ENCODE results near the gene IL24.
"Not testable (repeated sequence)": the region's sequence is repeated elsewhere in the genome, so short reads cannot be mapped to it uniquely, and the experiment has no call there.

IL24 gene

DNA sequence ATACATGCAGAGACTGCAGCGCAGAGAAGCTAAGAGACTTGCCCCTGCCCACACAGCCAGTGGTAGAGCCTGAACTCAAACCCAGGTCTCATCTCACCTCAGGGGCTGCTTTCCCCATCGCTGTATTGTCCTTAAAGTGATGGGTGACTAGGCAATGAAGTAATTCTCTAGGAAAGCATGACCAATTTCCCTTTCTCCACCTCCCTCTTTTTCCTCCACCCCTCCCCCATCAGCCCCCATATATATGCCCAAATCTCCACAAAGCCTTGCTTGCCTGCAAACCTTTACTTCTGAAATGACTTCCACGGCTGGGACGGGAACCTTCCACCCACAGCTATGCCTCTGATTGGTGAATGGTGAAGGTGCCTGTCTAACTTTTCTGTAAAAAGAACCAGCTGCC lies at the start of gene IL24:
TSS of gene IL24 (plus strand) at position 269 of the 400 bp plus-strand sequence. CDS start 390 bp downstream, outside the sequence.
- peak; percentile 50 to 57 for DNase-seq (ENCODE audit: low read depth in 2 of 2)

DNA sequence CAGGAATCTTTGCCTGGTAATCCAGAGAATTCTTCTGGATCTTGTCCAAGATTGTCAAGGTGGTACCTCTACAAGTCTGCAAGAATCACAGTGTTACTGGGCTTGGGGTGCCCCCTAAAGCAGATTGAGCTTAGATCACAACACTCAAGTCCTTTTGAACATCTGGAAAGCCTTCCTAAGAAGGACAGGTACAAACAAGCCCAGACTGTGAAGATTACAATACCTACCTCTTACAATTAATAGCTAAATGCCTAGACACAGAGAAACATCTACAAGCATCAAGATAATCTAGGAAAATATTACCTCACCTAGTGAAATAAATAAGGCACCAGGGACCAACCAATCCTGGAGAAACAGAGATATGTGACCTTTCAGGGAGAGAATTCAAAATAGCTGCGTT lies 49.3 kb upstream of the IL24 start:
- DNase-seq (ENCODE audit: low read depth in 2 of 2) = no peak

- no peak for DNase-seq (ENCODE audit: low read depth in 2 of 2)
Observed at GRCh38 chr1:206850401-206850800, 46.8 kb upstream of the IL24 start.

GRCh38 chr1:206851341-206852010 lies 45.8 kb upstream of the IL24 start:
- DNase-seq (ENCODE audit: low read depth in 2 of 2) = no peak

DNA sequence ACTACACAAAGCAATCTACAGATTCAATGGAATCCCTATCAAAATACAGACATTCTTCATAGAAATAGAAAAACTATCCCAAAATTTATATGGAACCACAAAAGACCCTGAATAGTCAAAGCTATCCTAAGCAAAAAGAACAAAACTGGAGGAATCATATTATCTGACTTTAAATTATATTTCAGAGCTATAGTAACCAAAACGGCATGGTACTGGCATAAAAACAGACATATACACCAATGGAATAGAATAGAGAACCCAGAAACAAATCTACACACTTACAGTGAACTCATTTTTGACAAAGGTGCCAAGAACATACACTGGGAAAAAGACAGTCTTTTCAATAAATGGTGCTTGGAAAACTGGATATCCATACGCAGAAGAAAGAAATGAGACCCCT lies 44.6 kb upstream of the IL24 start:
- DNase-seq (ENCODE audit: low read depth in 2 of 2) = not testable (repeated sequence)

GRCh38 chr1:206853696-206854095 lies 43.5 kb upstream of the IL24 start:
- not testable (repeated sequence) for DNase-seq (ENCODE audit: low read depth in 2 of 2)

GRCh38 chr1:206854401-206855129 lies 42.7 kb upstream of the IL24 start:
- DNase-seq (ENCODE audit: low read depth in 2 of 2) = no peak

DNA sequence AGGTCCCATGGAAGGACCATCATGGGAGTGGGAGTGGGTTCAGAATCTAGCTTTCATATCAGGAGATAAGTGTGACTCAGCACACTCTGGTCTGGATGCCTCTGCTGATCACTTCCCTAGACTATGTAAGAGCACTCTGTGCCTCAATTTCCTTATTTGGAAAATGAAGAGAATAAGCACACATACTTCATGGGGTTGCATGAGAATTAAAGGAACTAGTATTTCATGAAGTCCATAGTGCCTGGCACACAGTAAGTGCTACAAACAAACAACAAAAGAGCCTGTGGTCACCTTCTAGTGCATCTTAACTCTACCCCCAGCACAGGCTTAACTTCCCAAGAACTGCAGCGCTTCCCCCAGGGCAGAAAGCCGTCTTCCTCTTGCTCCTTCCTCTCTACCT lies 41.4 kb upstream of the IL24 start:
- DNase-seq (ENCODE audit: low read depth in 2 of 2) = no peak

DNA sequence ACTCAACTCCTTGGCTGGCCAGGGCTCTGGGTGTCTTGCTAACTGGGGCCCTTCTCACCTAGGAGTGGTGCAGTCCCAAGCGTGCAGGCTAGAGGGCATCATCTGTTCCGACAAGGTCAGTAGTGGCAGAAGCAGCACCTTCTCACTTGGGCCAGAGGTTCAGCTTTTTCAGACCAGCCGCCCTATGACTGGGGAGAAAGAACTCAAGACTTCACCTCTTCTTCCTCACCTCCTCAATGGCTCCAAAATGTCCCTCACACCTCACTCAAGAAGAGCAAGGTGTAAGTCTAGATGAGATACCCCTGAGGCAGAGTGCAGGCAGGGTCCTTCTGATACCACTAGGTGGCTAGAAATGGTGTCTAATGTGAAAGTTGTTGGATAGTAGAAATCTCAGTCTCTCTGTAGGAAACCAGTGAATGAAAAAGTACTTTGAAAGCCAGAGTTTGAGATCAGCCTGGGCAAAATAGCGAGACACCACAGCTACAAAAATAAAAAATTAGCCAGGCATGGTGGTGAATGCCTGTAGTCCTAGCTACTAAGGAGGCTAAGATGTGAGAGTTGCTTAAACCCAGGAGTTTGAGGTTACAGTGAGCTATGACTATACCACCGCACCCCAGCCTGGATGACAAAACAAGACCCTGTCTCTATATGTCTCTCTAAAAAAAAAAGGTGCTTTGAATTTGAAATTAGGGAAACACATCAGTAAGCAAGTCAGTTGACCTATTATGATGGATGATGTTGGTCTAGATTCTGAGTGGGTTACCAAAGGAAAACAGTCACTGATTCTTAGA lies 40.4 kb upstream of the IL24 start:
- no peak for DNase-seq (ENCODE audit: low read depth in 2 of 2)

DNA sequence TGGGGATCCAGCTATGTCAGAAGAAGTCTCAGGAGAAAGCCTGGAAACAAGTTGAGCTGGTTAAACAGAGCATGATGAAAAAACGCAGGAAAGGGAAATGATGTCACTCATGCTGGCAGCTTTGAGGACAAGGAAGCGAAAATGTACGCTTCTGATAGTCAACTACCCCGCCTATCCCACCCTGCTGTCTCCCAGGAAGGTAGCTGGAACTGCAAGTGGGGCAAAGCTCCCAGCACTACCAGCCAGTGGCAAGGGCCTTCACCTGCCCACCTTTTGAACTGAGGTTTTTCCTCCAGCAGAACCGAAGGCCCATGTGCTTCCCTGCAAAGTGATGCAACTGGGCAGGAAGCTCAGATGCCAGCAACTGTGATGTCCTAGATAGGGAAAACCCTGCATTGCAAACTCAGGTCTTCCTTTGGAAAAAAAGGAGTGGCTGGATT lies 38.1 kb upstream of the IL24 start:
- DNase-seq (ENCODE audit: low read depth in 2 of 2) = no peak

DNA sequence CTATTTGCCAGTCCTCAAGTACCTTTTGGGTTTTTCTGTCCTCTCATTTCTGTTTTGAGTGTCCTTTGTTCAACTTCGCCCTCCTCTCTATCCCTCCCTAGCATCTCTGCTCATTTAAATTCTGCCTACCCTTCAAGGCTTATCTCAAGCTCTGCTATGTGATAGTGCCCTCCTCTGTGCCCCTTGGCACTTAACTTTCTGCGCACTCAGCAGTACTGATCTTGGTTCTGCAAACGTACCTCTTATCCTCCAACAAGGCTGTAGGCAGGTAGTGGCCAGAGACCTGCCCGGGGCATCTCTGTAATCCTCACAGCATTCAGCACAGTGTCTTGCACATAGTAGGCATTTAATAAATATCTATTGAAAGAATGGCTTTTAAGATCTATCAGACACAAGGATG lies 37.1 kb upstream of the IL24 start:
- DNase-seq (ENCODE audit: low read depth in 2 of 2) = no peak

DNA sequence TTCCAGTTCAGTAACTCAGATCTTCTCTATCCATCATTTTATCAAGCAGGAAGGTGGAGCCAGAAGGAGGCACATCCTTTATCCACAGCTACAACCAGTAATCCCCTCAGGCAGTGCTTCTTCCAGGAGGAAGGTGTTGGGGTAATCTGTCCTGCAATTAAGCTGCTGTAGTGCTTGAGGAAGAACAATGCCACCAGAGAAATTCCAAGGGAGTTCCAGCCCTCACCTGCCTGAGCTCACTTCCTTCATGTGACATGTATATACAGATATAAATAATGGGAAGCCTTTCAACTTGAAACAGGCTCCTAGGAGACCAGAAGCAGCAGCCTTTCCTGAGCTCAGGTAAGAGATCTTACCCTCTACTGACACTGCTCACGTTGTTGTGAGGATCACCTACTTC lies 34.0 kb upstream of the IL24 start:
- DNase-seq (ENCODE audit: low read depth in 2 of 2) = no peak

GRCh38 chr1:206864939-206865671 lies 32.1 kb upstream of the IL24 start, which contains the start of gene IL20:
IL20 (plus strand) TSS chr1:206865623; CDS start chr1:206865853, 230 bp downstream.
- DNase-seq (ENCODE audit: low read depth in 2 of 2) = peak; percentile 82 to 93

DNA sequence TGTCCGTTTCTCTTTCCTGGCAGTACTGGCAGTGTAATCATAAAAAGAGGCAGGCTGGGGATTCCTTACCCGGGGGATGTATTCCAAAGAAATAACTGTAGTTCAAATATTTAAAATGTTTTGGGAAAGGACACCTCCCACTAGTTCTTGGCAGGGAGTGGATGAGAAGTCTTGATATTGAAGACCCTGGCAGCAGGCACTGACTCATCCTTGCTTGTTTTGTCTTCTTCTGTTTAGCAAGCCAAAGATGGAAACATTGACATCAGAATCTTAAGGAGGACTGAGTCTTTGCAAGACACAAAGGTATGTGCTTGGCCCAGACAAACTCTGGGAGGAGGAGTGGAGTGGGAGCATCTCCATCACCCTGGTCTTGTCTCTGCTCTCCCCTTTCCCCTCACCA lies 31.2 kb upstream of the IL24 start:
- DNase-seq (ENCODE audit: low read depth in 2 of 2) = no peak

DNA sequence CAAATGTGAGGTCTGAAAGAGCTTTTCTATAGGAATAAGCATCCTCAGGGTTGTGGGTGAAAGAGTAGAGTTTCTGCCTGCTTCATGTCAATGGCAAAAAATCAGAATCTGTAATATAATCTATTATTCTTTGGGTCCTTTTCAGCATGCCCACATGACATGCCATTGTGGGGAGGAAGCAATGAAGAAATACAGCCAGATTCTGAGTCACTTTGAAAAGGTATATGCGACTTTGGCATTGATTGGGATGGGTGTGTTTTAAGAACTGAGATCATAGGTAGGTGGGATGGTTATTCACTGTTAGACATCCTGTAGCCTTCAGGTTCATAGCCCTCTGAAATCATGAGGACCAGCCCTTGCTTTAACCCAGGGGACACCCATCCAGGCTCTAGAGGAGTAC lies 30.0 kb upstream of the IL24 start:
- no peak for DNase-seq (ENCODE audit: low read depth in 2 of 2)

DNA sequence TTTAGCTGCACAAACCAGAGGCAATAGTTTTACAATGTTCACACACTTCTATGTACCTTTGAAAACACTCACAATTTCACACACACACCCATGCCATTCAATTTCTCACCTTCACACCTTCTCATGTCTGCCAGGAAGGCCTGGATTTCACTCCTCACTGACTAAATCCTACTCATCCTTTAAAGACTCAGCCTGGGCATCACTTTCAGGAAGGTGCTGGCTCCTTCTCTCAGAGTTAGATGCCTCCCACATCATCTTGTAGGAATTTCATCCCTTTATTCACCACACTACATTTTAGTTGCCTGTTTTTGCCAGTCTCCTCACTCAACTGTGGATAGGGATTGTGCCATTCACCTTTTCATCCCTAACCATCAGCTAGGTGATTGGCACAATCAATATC lies 29.5 kb upstream of the IL24 start:
- no peak for DNase-seq (ENCODE audit: low read depth in 2 of 2)

GRCh38 chr1:206868264-206868663 lies 29.0 kb upstream of the IL24 start:
- DNase-seq (ENCODE audit: low read depth in 2 of 2) = no peak

- DNase-seq (ENCODE audit: low read depth in 2 of 2) = no peak
Observed at GRCh38 chr1:206872139-206872538, 25.1 kb upstream of the IL24 start.

- DNase-seq (ENCODE audit: low read depth in 2 of 2) = no peak
Observed at GRCh38 chr1:206873603-206874188, 23.5 kb upstream of the IL24 start.

GRCh38 chr1:206875752-206876377 lies 21.4 kb upstream of the IL24 start:
- DNase-seq (ENCODE audit: low read depth in 2 of 2) = no peak

DNA sequence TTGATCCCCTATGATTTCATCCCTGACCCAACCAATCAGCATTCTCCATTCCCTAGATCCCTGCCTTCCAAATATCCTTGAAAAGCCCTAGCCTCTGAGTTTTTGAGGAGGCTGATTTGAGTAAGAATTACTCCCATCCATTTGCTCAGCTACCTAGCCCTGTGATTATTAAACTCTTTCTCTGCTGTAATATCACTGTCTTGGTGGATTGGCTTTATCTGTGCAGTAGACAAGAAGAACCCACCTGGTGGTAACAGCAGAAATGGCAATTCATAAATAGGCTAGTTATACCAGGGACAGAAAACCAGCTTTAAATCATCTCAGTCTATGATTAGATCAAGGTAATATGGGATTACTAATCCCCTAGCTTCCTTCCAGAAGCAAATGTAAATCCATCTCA lies 18.8 kb upstream of the IL24 start:
- DNase-seq (ENCODE audit: low read depth in 2 of 2) = no peak

All from activated CD4-positive, alpha-beta T cell treated with anti-CD3 and anti-CD28 coated beads for 24 hours (primary cell).